OCI-LY7 (cell line): Measurements from ENCODE around the gene PHIP. TPM values are rescaled to one million over a fixed set of nuclear protein-coding genes. Genes with fewer than 3 reads are reported as not detected.

Source experiments
- BruUV-seq: library from RNA; stranded (reverse); fragments of 400-500 nt; replicated peaks from 2 replicates; lab custom pipeline; 2021; lab: Mats Ljungman, UMichigan
- CTCF ChIA-PET: fragments of 300-600 bp; sonication (Branson Sonifier 250); formaldehyde crosslinking; loops from one replicate; lab custom pipeline; 2022; ENCODE audit warnings: antibody characterized with exemption; ENCODE audit not compliant: unreplicated experiment; lab: Charles Lee
- POLR2A ChIA-PET: fragments of 300-600 bp; sonication (Branson Sonifier 250); formaldehyde crosslinking; loops from one replicate; lab custom pipeline; 2022; ENCODE audit warnings: antibody characterized with exemption; lab: Charles Lee
- DNase-seq: peaks from one replicate; pipeline ENCODE4 v3.0.0-alpha.2; 2015; ENCODE audit warnings: low spot score
- H2AFZ ChIP-seq: fragments of 200-600 bp; sonication (generic), shearing (Covaris generic); 2 replicates; pipeline ENCODE4 v1.6.1; 2014; ENCODE audit warnings: mild to moderate bottlenecking, antibody characterized with exemption, low read length, moderate library complexity
- H3K27ac ChIP-seq: fragments of 200-600 bp; sonication (generic); 2 replicates; pipeline ENCODE4 v1.5.1; 2014; ENCODE audit warnings: mixed run types, low read depth, mild to moderate bottlenecking, moderate library complexity, low read length, inconsistent platforms; ENCODE audit not compliant: poor library complexity, severe bottlenecking
- H3K36me3 ChIP-seq: fragments of 200-600 bp; sonication (generic); 2 replicates; pipeline ENCODE4 v1.6.1; 2014; ENCODE audit warnings: mild to moderate bottlenecking, antibody characterized with exemption, low read length, moderate library complexity, mixed read lengths; ENCODE audit not compliant: insufficient read depth
- H3K4me1 ChIP-seq: fragments of 200-600 bp; sonication (generic); 2 replicates; pipeline ENCODE4 v1.5.1; 2014; ENCODE audit warnings: mild to moderate bottlenecking, low read length; ENCODE audit not compliant: insufficient read depth, poor library complexity, severe bottlenecking
- H3K4me2 ChIP-seq: fragments of 200-600 bp; sonication (generic); 2 replicates; pipeline ENCODE4 v1.6.1; 2014; ENCODE audit warnings: mild to moderate bottlenecking, low read length
- H3K4me3 ChIP-seq: fragments of 200-600 bp; sonication (generic); 2 replicates; pipeline ENCODE4 v1.5.1; 2014; ENCODE audit warnings: mild to moderate bottlenecking, low read depth, low read length; ENCODE audit not compliant: poor library complexity, severe bottlenecking
- H3K79me2 ChIP-seq: fragments of 200-600 bp; sonication (generic); 2 replicates; pipeline ENCODE4 v1.6.1; 2016; ENCODE audit warnings: low read depth, mild to moderate bottlenecking, low read length, moderate library complexity, mixed read lengths; ENCODE audit not compliant: insufficient read depth
- H3K9me2 ChIP-seq: fragments of 200-600 bp; sonication (generic); 2 replicates; pipeline ENCODE4 v1.6.1; 2016; ENCODE audit warnings: mild to moderate bottlenecking, low read length, mixed read lengths; ENCODE audit not compliant: insufficient read depth
- H3K9me3 ChIP-seq: fragments of 200-600 bp; sonication (generic); 2 replicates; pipeline ENCODE4 v1.6.1; 2014; ENCODE audit warnings: mild to moderate bottlenecking, mixed run types, low read length, mixed read lengths
- H4K20me1 ChIP-seq: fragments of 200-600 bp; sonication (generic); 2 replicates; pipeline ENCODE4 v1.6.1; 2014; ENCODE audit warnings: mild to moderate bottlenecking, antibody characterized with exemption, low read length, moderate library complexity, mixed read lengths; ENCODE audit not compliant: insufficient read depth
- CTCF ChIP-seq: fragments of 200-600 bp; sonication (generic); conservative IDR thresholded peaks from 2 replicates; pipeline ENCODE4 v1.5.1; 2014; ENCODE audit warnings: mild to moderate bottlenecking, antibody characterized with exemption, low read length, moderate library complexity, mixed read lengths
- EZH2phosphoT487 ChIP-seq: fragments of 200-600 bp; sonication (generic); IDR thresholded peaks from 2 replicates; pipeline ENCODE4 v1.6.1; 2018; ENCODE audit warnings: low read depth, borderline replicate concordance, mild to moderate bottlenecking, mixed run types, antibody characterized with exemption, low read length, moderate library complexity, mixed read lengths
- intact Hi-C: fragments of 100-400 bp; cut with micrococcal nuclease; formaldehyde crosslinking; loops from one replicate; pipeline ENCODE4 v1.10.0; 2022; ENCODE audit not compliant: unreplicated experiment
- total RNA-seq, 2 experiments: library from RNA; depleted of rRNA in 1 of 2; stranded (reverse); fragments of >200 nt in 1 of 2; shearing (Covaris generic) in 1 of 2; gene quantifications; 2 replicates each; pipeline ENCODE4 v1.2.3, GENCODE V29; 2014 to 2022

Gene PHIP
- total RNA-seq, 2 experiments from 2014 or later, result 32.1 to 46.6 TPM

DNA sequence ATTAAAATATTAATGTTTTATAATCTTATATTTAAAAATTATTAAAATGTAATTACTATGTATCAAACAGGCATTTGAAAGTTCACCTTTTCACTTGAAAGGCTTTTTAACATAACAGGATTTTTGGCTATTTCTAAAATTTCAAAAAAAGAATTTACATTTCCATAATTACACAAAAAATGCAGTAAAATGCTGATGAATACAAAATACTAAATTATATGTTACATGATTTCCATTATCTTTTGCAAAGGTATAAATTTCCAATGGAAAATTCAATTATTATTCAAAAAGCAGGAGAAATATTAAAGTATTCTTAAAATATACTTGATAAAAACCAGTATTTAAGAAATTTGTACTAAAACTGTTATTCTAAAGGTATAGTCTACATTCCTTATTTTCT lies 66.1 kb downstream of the PHIP start:
- intact Hi-C loops, result loop anchor here (5.0 kb wide), 1 partner anchor 50 kb away; no protein-coding TSS in a partner anchor
- no peaks in the 10 kb centered on the region for H3K9me3 ChIP-seq
- ChIA-PET CTCF (no interaction called here), POLR2A (interaction anchor here (2.0 kb wide), 1 partner anchor 9 kb away, joined by 5 read pairs; no protein-coding TSS in a partner anchor)
- DNase-seq, result no peak
- peaks cover 4% of the 10 kb centered on the region; the same call in 1 of the 2 replicates for H3K79me2 ChIP-seq
- no peaks in the 10 kb centered on the region for H3K9me2 ChIP-seq
- no peak overlapping the region for H3K4me3 ChIP-seq
- H3K4me1 ChIP-seq, result no peaks in the 10 kb centered on the region
- H3K4me2 ChIP-seq, result no peak overlapping the region
- no TSS peak for BruUV-seq
- no peaks in the 10 kb centered on the region for H4K20me1 ChIP-seq
- TF ChIP-seq CTCF, result no peak
- H2AFZ ChIP-seq, result no peak overlapping the region
- H3K27ac ChIP-seq, result no peak overlapping the region
- H3K36me3 ChIP-seq, result peaks cover 91% of the 10 kb centered on the region

DNA sequence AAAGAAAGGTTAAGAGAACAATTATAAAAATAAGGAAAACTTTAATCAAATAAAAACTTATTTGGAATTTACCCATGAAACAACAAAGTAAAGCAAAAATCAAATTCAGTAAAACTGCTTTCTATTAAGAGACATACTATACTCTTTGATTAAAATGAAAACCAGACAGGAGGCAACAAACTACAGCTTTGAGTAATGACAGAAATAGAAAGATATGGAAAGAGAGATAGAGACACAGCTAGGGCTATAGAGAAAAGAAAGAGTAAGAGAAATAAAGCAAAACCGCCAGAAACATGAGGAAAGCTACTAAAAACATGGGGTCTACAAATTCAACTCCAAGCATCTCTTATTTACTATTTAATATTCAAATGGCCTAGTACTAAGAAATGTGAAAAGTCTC lies 67.6 kb downstream of the PHIP start:
- Histone ChIP-seq H3K4me3 (no peak overlapping the region), H3K27ac (no peak overlapping the region), H3K9me3 (no peaks in the 10 kb centered on the region), H2AFZ (no peak overlapping the region), H3K79me2 (peaks cover 13% of the 10 kb centered on the region; the same call in 1 of the 2 replicates), H3K4me1 (no peaks in the 10 kb centered on the region), H4K20me1 (no peaks in the 10 kb centered on the region), H3K36me3 (peaks cover 91% of the 10 kb centered on the region), H3K9me2 (no peaks in the 10 kb centered on the region), H3K4me2 (no peak overlapping the region)
- ChIA-PET CTCF (no interaction called here), POLR2A (interaction anchor here (0.5 to 2.4 kb wide), 7 partner anchors 8 to 69 kb away, joined by 3 to 10 read pairs (median 5); no protein-coding TSS in a partner anchor)
- no TSS peak for BruUV-seq
- intact Hi-C loops, result loop anchor here (5.0 kb wide), 1 partner anchor 48 kb away; no protein-coding TSS in a partner anchor
- no peak for TF ChIP-seq CTCF
- TF ChIP-seq EZH2phosphoT487, result no peak
- no peak for DNase-seq

- POLR2A ChIA-PET, result interaction anchor here (0.7 to 2.4 kb wide), 5 partner anchors 10 to 29 kb away, joined by 3 to 10 read pairs (median 3); no protein-coding TSS in a partner anchor
- intact Hi-C loops, result loop anchor here (5.0 kb wide), 2 partner anchors 42 to 48 kb away; no protein-coding TSS in a partner anchor
- no TSS peak for BruUV-seq
- no peak overlapping the region for H3K4me3 ChIP-seq
- no peak overlapping the region for H3K4me2 ChIP-seq
- DNase-seq, result no peak
- peaks cover 91% of the 10 kb centered on the region for H3K36me3 ChIP-seq
- no peak overlapping the region for H2AFZ ChIP-seq
- H3K4me1 ChIP-seq, result no peaks in the 10 kb centered on the region
- CTCF ChIA-PET, result no interaction called here
- H4K20me1 ChIP-seq, result no peaks in the 10 kb centered on the region
- no peak overlapping the region for H3K27ac ChIP-seq
- TF ChIP-seq CTCF (no peak), EZH2phosphoT487 (no peak)
- H3K9me3 ChIP-seq, result no peaks in the 10 kb centered on the region
- peaks cover 13% of the 10 kb centered on the region; the same call in 1 of the 2 replicates for H3K79me2 ChIP-seq
- no peaks in the 10 kb centered on the region for H3K9me2 ChIP-seq
Measured at GRCh38 chr6:79009819-79010218, 68.2 kb downstream of the PHIP start.
